PC-9 (cell line): ENCODE data around the gene MIDN. TPM values are rescaled to one million over a fixed set of nuclear protein-coding genes. Genes with fewer than 3 reads are reported as not detected.
A peak's percentile ranks its signal among the peaks of the same experiment; 100 is the strongest.

Experiments used
- BruUV-seq: library from RNA; stranded (reverse); fragments of 400-500 nt; replicated peaks from 2 replicates; lab custom pipeline; 2021; lab: Mats Ljungman, UMichigan
- CTCF ChIA-PET: fragments of 300-600 bp; sonication (Branson Sonifier 250); formaldehyde crosslinking; loops from one replicate; lab custom pipeline; 2022; ENCODE audit warnings: antibody characterized with exemption; lab: Charles Lee
- POLR2A ChIA-PET: fragments of 300-600 bp; sonication (Branson Sonifier 250); formaldehyde crosslinking; loops from one replicate; lab custom pipeline; 2022; ENCODE audit warnings: antibody characterized with exemption; ENCODE audit not compliant: unreplicated experiment; lab: Charles Lee
- DNase-seq, 2 experiments: peaks; one replicate each; pipeline versions ENCODE4 v3.0.0 to v3.0.0-alpha.2; 2015 to 2022; ENCODE audit warnings: mixed read lengths in 1 of 2
- H2AFZ ChIP-seq: fragments of 200-600 bp; sonication (generic); 2 replicates; pipeline ENCODE4 v1.8.1; 2017; ENCODE audit warnings: antibody characterized with exemption
- H3F3A ChIP-seq: fragments of 200-600 bp; sonication (generic); 2 replicates; pipeline ENCODE4 v1.8.1; 2017; ENCODE audit warnings: antibody characterized with exemption, mild to moderate bottlenecking, low read depth; ENCODE audit not compliant: insufficient read depth
- H3K27ac ChIP-seq: fragments of 200-600 bp; sonication (generic); 2 replicates; pipeline ENCODE4 v1.6.1; 2016; ENCODE audit warnings: mixed run types
- H3K27me3 ChIP-seq: fragments of 200-600 bp; sonication (generic); 2 replicates; pipeline ENCODE4 v1.6.1; 2016; ENCODE audit warnings: low read depth, mixed run types; ENCODE audit not compliant: insufficient read depth
- H3K36me3 ChIP-seq: fragments of 200-600 bp; sonication (generic); 2 replicates; pipeline ENCODE4 v1.6.1; 2016; ENCODE audit warnings: low read depth, mixed run types
- H3K4me1 ChIP-seq: fragments of 200-600 bp; sonication (generic); replicated peaks from 2 replicates; pipeline ENCODE4 v1.6.1; 2016; ENCODE audit warnings: mixed run types; ENCODE audit not compliant: insufficient read depth
- H3K4me2 ChIP-seq: fragments of 200-600 bp; sonication (generic); 2 replicates; pipeline ENCODE4 v1.6.1; 2017; ENCODE audit warnings: mixed run types
- H3K4me3 ChIP-seq: fragments of 200-600 bp; sonication (generic); 2 replicates; pipeline ENCODE4 v1.6.1; 2016; ENCODE audit warnings: mixed run types
- H3K79me2 ChIP-seq: fragments of 200-600 bp; sonication (generic); 2 replicates; pipeline ENCODE4 v1.6.1; 2017; ENCODE audit warnings: low read depth, mixed run types
- H3K9me2 ChIP-seq: fragments of 200-600 bp; sonication (generic); 2 replicates; pipeline ENCODE4 v1.8.1; 2017; ENCODE audit warnings: mild to moderate bottlenecking; ENCODE audit not compliant: insufficient read depth
- H3K9me3 ChIP-seq: fragments of 200-600 bp; sonication (generic); 2 replicates; pipeline ENCODE4 v1.8.1; 2016; ENCODE audit warnings: low read depth; ENCODE audit not compliant: insufficient read depth
- H4K20me1 ChIP-seq: fragments of 200-600 bp; sonication (generic); 2 replicates; pipeline ENCODE4 v1.8.1; 2017; ENCODE audit not compliant: insufficient read depth
- EZH2 ChIP-seq: fragments of 200-600 bp; sonication (generic); IDR thresholded peaks from 2 replicates; pipeline ENCODE4 v1.8.0; 2017; ENCODE audit warnings: antibody characterized with exemption, low read depth
- intact Hi-C: fragments of 100-400 bp; cut with micrococcal nuclease; formaldehyde crosslinking; loops from one replicate; pipeline ENCODE4 v1.10.0; 2022; ENCODE audit not compliant: unreplicated experiment
- total RNA-seq: library from RNA; stranded (reverse); gene quantifications from 2 replicates; pipeline ENCODE4 v1.2.3, GENCODE V29; 2021
- TF ChIP-seq, protein P1 (sequence below): fragments of 200-600 bp; sonication (generic); conservative IDR thresholded peaks from 2 replicates; pipeline ENCODE4 v1.6.1; 2017; ENCODE audit warnings: mixed run types, antibody characterized with exemption, mild to moderate bottlenecking, moderate library complexity

MIDN gene
- total RNA-seq, 1 experiment from 2014 or later, result 61.4 TPM

DNA sequence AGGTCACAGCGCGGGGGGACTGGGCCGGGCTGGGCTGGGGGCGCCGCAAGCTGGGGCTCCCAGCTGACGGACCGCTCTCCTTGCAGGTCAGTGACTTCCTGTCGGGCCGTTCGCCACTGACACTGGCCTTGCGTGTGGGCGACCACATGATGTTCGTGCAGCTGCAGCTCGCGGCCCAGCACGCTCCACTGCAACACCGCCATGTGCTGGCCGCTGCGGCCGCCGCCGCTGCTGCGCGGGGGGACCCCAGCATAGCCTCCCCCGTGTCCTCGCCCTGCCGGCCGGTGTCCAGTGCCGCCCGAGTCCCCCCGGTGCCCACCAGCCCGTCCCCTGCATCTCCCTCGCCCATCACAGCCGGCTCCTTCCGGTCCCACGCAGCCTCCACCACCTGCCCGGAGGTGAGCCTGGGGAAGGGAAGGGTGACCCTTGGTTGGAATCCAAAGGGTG is 5.7 kb downstream of the MIDN start:
- POLR2A ChIA-PET, result interaction anchor here (1.6 kb wide), 1 partner anchor 15 kb away, joined by 13 read pairs; the partner anchor contains the start of gene CIRBP
- Histone ChIP-seq H2AFZ (no peak overlapping the region), H3K4me3 (peak overlapping the region; percentile 71; the same call in 1 of the 2 replicates), H3K9me3 (no peaks in the 10 kb centered on the region), H4K20me1 (peaks cover 14% of the 10 kb centered on the region; the same call in 1 of the 2 replicates), H3F3A (peaks cover 44% of the 10 kb centered on the region), H3K27me3 (no peaks in the 10 kb centered on the region), H3K36me3 (peaks cover 3% of the 10 kb centered on the region; the same call in 1 of the 2 replicates), H3K27ac (peak overlapping the region; percentile 88; the same call in 1 of the 2 replicates), H3K4me1 (peaks cover 30% of the 10 kb centered on the region), H3K79me2 (peaks cover 57% of the 10 kb centered on the region), H3K4me2 (peak overlapping the region; percentile 75), H3K9me2 (no peaks in the 10 kb centered on the region)
- no TSS peak for BruUV-seq
- intact Hi-C loops, result no loop called here
- CTCF ChIA-PET, result interaction anchor here (0.6 kb wide), 1 partner anchor 231 kb away, joined by 4 read pairs; no protein-coding TSS in a partner anchor
- no peak for TF ChIP-seq EZH2
- TF ChIP-seq, protein P1, sequence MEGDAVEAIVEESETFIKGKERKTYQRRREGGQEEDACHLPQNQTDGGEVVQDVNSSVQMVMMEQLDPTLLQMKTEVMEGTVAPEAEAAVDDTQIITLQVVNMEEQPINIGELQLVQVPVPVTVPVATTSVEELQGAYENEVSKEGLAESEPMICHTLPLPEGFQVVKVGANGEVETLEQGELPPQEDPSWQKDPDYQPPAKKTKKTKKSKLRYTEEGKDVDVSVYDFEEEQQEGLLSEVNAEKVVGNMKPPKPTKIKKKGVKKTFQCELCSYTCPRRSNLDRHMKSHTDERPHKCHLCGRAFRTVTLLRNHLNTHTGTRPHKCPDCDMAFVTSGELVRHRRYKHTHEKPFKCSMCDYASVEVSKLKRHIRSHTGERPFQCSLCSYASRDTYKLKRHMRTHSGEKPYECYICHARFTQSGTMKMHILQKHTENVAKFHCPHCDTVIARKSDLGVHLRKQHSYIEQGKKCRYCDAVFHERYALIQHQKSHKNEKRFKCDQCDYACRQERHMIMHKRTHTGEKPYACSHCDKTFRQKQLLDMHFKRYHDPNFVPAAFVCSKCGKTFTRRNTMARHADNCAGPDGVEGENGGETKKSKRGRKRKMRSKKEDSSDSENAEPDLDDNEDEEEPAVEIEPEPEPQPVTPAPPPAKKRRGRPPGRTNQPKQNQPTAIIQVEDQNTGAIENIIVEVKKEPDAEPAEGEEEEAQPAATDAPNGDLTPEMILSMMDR, result no peak
- no peak for DNase-seq

DNA sequence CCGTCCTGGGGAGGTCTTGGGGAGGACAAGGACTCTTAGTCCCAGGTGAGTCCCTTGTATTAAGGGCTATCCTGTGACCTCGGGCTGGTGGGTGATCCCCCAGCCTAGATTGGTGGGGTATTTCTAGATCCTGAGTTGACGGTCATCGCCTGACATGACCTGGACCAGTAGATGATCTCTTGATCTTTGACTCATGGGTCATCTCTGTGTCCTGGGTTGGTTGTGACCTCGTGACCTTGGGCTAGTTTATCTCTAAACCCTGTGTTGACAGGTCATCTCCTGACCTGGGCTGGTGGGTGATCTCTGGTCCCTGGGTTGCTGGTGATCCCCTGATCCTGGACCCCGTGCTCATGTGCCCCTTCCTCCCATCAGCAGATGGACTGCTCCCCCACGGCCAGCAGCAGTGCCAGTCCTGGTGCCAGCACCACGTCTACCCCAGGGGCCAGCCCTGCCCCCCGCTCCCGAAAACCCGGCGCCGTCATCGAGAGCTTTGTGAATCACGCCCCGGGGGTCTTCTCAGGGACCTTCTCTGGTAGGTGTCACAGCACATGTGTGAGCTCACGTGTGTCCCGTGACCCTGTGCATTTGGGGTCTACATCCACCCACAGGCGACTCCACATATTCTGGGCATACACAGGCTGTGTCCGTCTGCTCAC is 6.3 kb downstream of the MIDN start:
- peaks cover 57% of the 10 kb centered on the region for H3K79me2 ChIP-seq
- peaks cover 49% of the 10 kb centered on the region for H3F3A ChIP-seq
- no peaks in the 10 kb centered on the region for H3K27me3 ChIP-seq
- H3K4me1 ChIP-seq, result peaks cover 34% of the 10 kb centered on the region
- DNase-seq, result no peak
- no peak for TF ChIP-seq EZH2
- TF ChIP-seq, protein P1, result no peak
- H3K9me3 ChIP-seq, result no peaks in the 10 kb centered on the region
- POLR2A ChIA-PET, result interaction anchor here (0.7 kb wide), 1 partner anchor 12 kb away, joined by 5 read pairs; no protein-coding TSS in a partner anchor
- intact Hi-C loops, result no loop called here
- 0 out of 2 replicates have a peak overlapping the region, but pooled peaks have one; percentile 12 for H3K27ac ChIP-seq
- H3K9me2 ChIP-seq, result no peaks in the 10 kb centered on the region
- no peak overlapping the region for H3K4me3 ChIP-seq
- CTCF ChIA-PET, result interaction anchor here (0.6 kb wide), 1 partner anchor 231 kb away, joined by 4 read pairs; no protein-coding TSS in a partner anchor
- H2AFZ ChIP-seq, result no peak overlapping the region
- peaks cover 14% of the 10 kb centered on the region; the same call in 1 of the 2 replicates for H4K20me1 ChIP-seq
- H3K4me2 ChIP-seq, result no peak overlapping the region
- H3K36me3 ChIP-seq, result peaks cover 3% of the 10 kb centered on the region; the same call in 1 of the 2 replicates
- no TSS peak for BruUV-seq

DNA sequence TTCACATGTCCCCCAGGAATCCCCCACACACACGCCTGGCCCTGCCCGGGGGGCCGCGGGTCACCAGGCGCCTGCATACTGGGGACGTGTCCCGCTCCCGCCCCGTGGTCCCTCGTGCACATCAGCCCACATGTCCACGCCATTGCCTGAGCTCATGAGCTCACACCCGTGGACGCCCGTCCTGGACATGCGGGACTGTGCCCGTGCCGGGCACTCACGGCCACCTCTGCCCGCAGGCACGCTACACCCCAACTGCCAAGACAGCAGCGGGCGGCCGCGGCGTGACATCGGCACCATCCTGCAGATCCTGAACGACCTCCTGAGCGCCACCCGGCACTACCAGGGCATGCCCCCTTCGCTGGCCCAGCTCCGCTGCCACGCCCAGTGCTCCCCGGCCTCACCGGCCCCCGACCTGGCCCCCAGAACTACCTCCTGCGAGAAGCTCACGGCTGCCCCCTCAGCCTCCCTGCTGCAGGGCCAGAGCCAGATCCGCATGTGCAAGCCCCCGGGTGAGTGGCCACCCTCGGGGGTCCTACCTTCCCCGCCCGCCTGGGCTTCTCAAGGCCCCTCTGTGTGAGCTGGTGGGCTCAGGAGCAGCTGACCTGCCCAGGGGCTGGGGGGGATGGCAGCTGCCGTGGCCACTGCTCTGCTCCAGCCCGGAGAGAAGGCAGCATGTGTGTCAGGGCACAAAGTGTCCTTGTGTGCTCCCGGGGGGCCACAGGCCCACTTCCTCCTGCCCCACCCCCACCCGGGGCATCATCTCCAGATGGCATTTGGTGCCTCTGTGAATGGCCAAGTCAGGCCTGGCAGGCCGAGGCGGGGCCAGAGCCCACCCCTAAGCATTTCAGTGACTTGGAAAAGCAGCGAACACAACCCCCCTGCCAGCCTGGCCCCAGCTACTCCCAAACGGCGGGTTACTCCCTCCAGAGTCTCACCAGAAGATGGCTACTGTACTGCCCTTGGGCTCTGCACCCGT is 7.1 kb downstream of the MIDN start:
- Histone ChIP-seq H3K36me3 (peaks cover 3% of the 10 kb centered on the region; the same call in 1 of the 2 replicates), H3F3A (peaks cover 57% of the 10 kb centered on the region), H3K79me2 (peaks cover 54% of the 10 kb centered on the region), H3K27me3 (no peaks in the 10 kb centered on the region), H3K4me3 (no peak overlapping the region), H3K27ac (0 out of 2 replicates have a peak overlapping the region, but pooled peaks have one; percentile 6), H2AFZ (no peak overlapping the region), H4K20me1 (peaks cover 14% of the 10 kb centered on the region; the same call in 1 of the 2 replicates), H3K4me1 (peaks cover 42% of the 10 kb centered on the region), H3K4me2 (no peak overlapping the region), H3K9me2 (no peaks in the 10 kb centered on the region), H3K9me3 (no peaks in the 10 kb centered on the region)
- ChIA-PET CTCF (no interaction called here), POLR2A (interaction anchor here (0.7 kb wide), 1 partner anchor 11 kb away, joined by 5 read pairs; no protein-coding TSS in a partner anchor)
- no TSS peak for BruUV-seq
- no peak for DNase-seq
- TF ChIP-seq EZH2, result no peak
- TF ChIP-seq, protein P1, result no peak
- intact Hi-C loops, result no loop called here
